Endothelial cell of umbilical vein (primary cell): ENCODE measurements around the gene LRRC47. TPM values are rescaled to one million over a fixed set of nuclear protein-coding genes. Genes with fewer than 3 reads are reported as not detected.

ENCODE experiments used
- BruUV-seq: library from RNA; stranded (reverse); fragments of 400-500 nt; replicated peaks from 2 replicates; lab custom pipeline; 2021; lab: Mats Ljungman, UMichigan
- CTCF ChIA-PET: fragments of 300-600, 350-600 bp; sonication (Branson Sonifier 250); formaldehyde crosslinking; loops from one replicate; lab custom pipeline; 2021; ENCODE audit warnings: antibody characterized with exemption, inconsistent platforms; lab: Charles Lee
- POLR2A ChIA-PET: fragments of 300-600, 350-600 bp; sonication (Branson Sonifier 250); formaldehyde crosslinking; loops from one replicate; lab custom pipeline; 2021; ENCODE audit warnings: antibody characterized with exemption, inconsistent platforms; lab: Charles Lee
- DNase-seq: peaks from one replicate; pipeline ENCODE4 v3.0.0-alpha.2; 2011; ENCODE audit warnings: low read depth, low spot score
- FAIRE-seq: peaks from 2 replicates; lab custom pipeline; 2011; peaks lifted over from hg19 to GRCh38; lab: Jason Lieb, UNC
- H2AFZ ChIP-seq: 2 replicates; pipeline ENCODE4 v1.6.0; 2012; ENCODE audit warnings: low read depth, low read length, control low read depth, inconsistent platforms
- H3K27ac ChIP-seq: 2 replicates; pipeline ENCODE4 v1.5.1; 2011; ENCODE audit warnings: low read depth, mild to moderate bottlenecking, control low read depth, low read length, moderate library complexity; ENCODE audit not compliant: insufficient read depth
- H3K27me3 ChIP-seq, 2 experiments: 2 replicates each; pipeline versions ENCODE4 v1.6.0 to v1.6.1; 2011; ENCODE audit warnings: low read length in 2 of 2, mixed read lengths in 1 of 2; ENCODE audit not compliant: control insufficient read depth in 2 of 2, insufficient read depth in 2 of 2
- H3K36me3 ChIP-seq, 2 experiments: 2 replicates in 1 of 2; 3 replicates in 1 of 2; pipeline ENCODE4 v1.5.1; 2011; ENCODE audit warnings: low read length in 2 of 2, mild to moderate bottlenecking in 1 of 2, moderate library complexity in 1 of 2; ENCODE audit not compliant: control insufficient read depth in 2 of 2, insufficient read depth in 2 of 2; ENCODE audit errors: extremely low read depth in 1 of 2
- H3K4me1 ChIP-seq: 3 replicates; pipeline ENCODE4 v1.5.1; 2011; ENCODE audit warnings: mild to moderate bottlenecking, low read length; ENCODE audit not compliant: control insufficient read depth, insufficient read depth; ENCODE audit errors: extremely low read depth
- H3K4me2 ChIP-seq: 2 replicates; pipeline ENCODE4 v1.6.1; 2011; ENCODE audit warnings: low read length, control low read depth, mixed read lengths; ENCODE audit not compliant: insufficient read depth
- H3K4me3 ChIP-seq, 3 experiments: fragments of 200-600 bp in 1 of 3; sonication (generic), shearing (Covaris generic) in 1 of 3; replicated peaks in 1 of 3; 2 replicates each; pipeline ENCODE4 v1.5.1; 2011 to 2016; ENCODE audit warnings: control low read depth in 3 of 3, low read length in 3 of 3, mild to moderate bottlenecking in 2 of 3, inconsistent platforms in 1 of 3, low read depth in 1 of 3, moderate library complexity in 1 of 3; ENCODE audit not compliant: insufficient read depth in 1 of 3
- H3K79me2 ChIP-seq: 2 replicates; pipeline ENCODE4 v1.6.0; 2012; ENCODE audit warnings: low read length, inconsistent platforms; ENCODE audit not compliant: control insufficient read depth, insufficient read depth
- H3K9ac ChIP-seq: replicated peaks from 2 replicates; pipeline ENCODE3; 2011; ENCODE audit warnings: low read length, control low read depth; ENCODE audit not compliant: insufficient read depth; ENCODE audit errors: extremely low read depth
- H3K9me1 ChIP-seq: replicated peaks from 3 replicates; pipeline ENCODE4 v1.6.0; 2011; ENCODE audit warnings: mild to moderate bottlenecking, low read length; ENCODE audit not compliant: control insufficient read depth, insufficient read depth; ENCODE audit errors: extremely low read depth
- H3K9me3 ChIP-seq: replicated peaks from 2 replicates; pipeline ENCODE4 v1.5.1; 2012; ENCODE audit warnings: low read length, inconsistent platforms; ENCODE audit not compliant: control insufficient read depth, insufficient read depth
- H4K20me1 ChIP-seq: replicated peaks from 2 replicates; pipeline ENCODE3; 2011; ENCODE audit warnings: mild to moderate bottlenecking, low read length; ENCODE audit not compliant: control insufficient read depth, insufficient read depth; ENCODE audit errors: extremely low read depth
- CTCF ChIP-seq, 2 donors: IDR thresholded peaks; 1 replicate in 1 of 2; 2 replicates in 1 of 2; pipeline ENCODE4 v1.5.1; 2011; ENCODE audit warnings: low read length in 2 of 2, mild to moderate bottlenecking in 2 of 2, moderate library complexity in 2 of 2, control low read depth in 1 of 2, inconsistent platforms in 1 of 2, low read depth in 1 of 2; ENCODE audit not compliant: insufficient read depth in 1 of 2; ENCODE audit errors: extremely low read depth in 1 of 2
- EZH2 ChIP-seq: IDR thresholded peaks from 2 replicates; pipeline ENCODE4 v1.6.1; 2012; ENCODE audit warnings: borderline replicate concordance, low read depth, mild to moderate bottlenecking, moderate library complexity, low read length, inconsistent platforms; ENCODE audit not compliant: severe bottlenecking
- FOS ChIP-seq: IDR thresholded peaks from 2 replicates; pipeline ENCODE4 v1.6.1; 2011; ENCODE audit warnings: mild to moderate bottlenecking, low read length, moderate library complexity, borderline replicate concordance; ENCODE audit not compliant: insufficient read depth
- GATA2 ChIP-seq: IDR thresholded peaks from 2 replicates; pipeline ENCODE4 v1.7.0; 2011; ENCODE audit warnings: low read depth, mild to moderate bottlenecking, moderate library complexity, mixed read lengths, low read length; ENCODE audit not compliant: insufficient read length, insufficient read depth
- JUN ChIP-seq: IDR thresholded peaks from 2 replicates; pipeline ENCODE4 v1.6.1; 2011; ENCODE audit warnings: borderline replicate concordance, low read depth; ENCODE audit not compliant: insufficient read length, insufficient read depth
- MAX ChIP-seq: IDR thresholded peaks from 2 replicates; pipeline ENCODE4 v1.6.1; 2011; ENCODE audit not compliant: insufficient read depth, insufficient read length
- MYC ChIP-seq: IDR thresholded peaks from one replicate; pipeline ENCODE4 v1.6.1; 2011; ENCODE audit warnings: mild to moderate bottlenecking, low read depth, low read length
- POLR2A ChIP-seq: IDR thresholded peaks from 2 replicates; pipeline ENCODE4 v1.6.1; 2012; ENCODE audit warnings: low read depth, mild to moderate bottlenecking, control low read depth, low read length
- POLR2AphosphoS5 ChIP-seq: IDR thresholded peaks from 2 replicates; pipeline ENCODE4 v1.6.1; 2012; ENCODE audit warnings: low read depth, mild to moderate bottlenecking, control low read depth, low read length, moderate library complexity; ENCODE audit not compliant: insufficient read depth
- dilution Hi-C: fragments of 300-500 bp; cut with MboI; formaldehyde crosslinking; loops from one replicate; pipeline ENCODE4 v1.15.0; 2019; ENCODE audit warnings: low sequenced_read_pairs; ENCODE audit not compliant: extremely low pct_ligation_motif_present
- intact Hi-C: fragments of 100-400 bp; cut with micrococcal nuclease; formaldehyde crosslinking; loops from one replicate; pipeline ENCODE4 v1.10.0; 2022
- polyA plus RNA-seq, 4 experiments: library from polyadenylated mRNA; depleted of rRNA in 3 of 4; stranded (reverse) in 3 of 4; unstranded in 1 of 4; fragments of >200 nt; gene quantifications; 2 replicates each; pipeline versions ENCODE4 v1.2.1 to v1.2.3, GENCODE V29; 2011 to 2012; ENCODE audit warnings: missing spikeins in 1 of 4
- total RNA-seq: library from RNA; stranded (reverse); gene quantifications from 2 replicates; pipeline ENCODE4 v1.2.3, GENCODE V29; 2021

The LRRC47 gene
- total and polyA plus RNA-seq, 2 donors (not counting 3 experiments of a cell fraction or from before 2014, with no cell fraction given), result 23.7 to 42.5 TPM

- Histone ChIP-seq H3K36me3 (no peaks in the 10 kb centered on the region), H3K79me2 (no peaks in the 10 kb centered on the region), H3K9me1 (no peaks in the 10 kb centered on the region), H3K27ac (no peak overlapping the region), H3K9ac (no peak overlapping the region), H3K4me3 (no peak overlapping the region), H3K27me3 (peaks cover 2 to 4% of the 10 kb centered on the region in 2 experiments), H4K20me1 (no peaks in the 10 kb centered on the region), H3K4me2 (no peak overlapping the region), H3K4me1 (no peaks in the 10 kb centered on the region), H2AFZ (no peak overlapping the region), H3K9me3 (no peaks in the 10 kb centered on the region)
- POLR2A ChIA-PET, result no interaction called here
- BruUV-seq, result no TSS peak
- CTCF ChIA-PET, result no interaction called here
- TF ChIP-seq MAX (no peak), EZH2 (no peak), CTCF (IDR thresholded peaks at IDR 0.05; ENCODE audit: extremely low read depth in 1 of 2, insufficient read depth in 1 of 2, low read depth in 1 of 2, low read length in 2 of 2) (no peak), MYC (no peak), FOS (no peak), JUN (no peak), POLR2AphosphoS5 (no peak), POLR2A (no peak), GATA2 (no peak)
- FAIRE-seq (no peak), DNase-seq (no peak)
- dilution Hi-C loops (no loop called here), intact Hi-C loops (no loop called here)
These were observed 37.1 kb downstream of the LRRC47 start for GRCh38 chr1:3759164-3759563.
